Peyer's patch (tissue), 4 donors: ENCODE data around the gene SEL1L3. TPM values are rescaled to one million over a fixed set of nuclear protein-coding genes. Genes with fewer than 3 reads are reported as not detected.

Experiments
- DNase-seq, 3 donors: peaks; one replicate each; pipeline ENCODE4 v3.0.0-alpha.2; 2017 to 2019
- H3K27ac ChIP-seq, 4 donors: fragments of 200-600 bp; sonication (generic); one replicate each; pipeline ENCODE4 v1.5.1; 2016 to 2019
- H3K27me3 ChIP-seq, 2 donors: fragments of 200-600 bp; sonication (generic); one replicate each; pipeline ENCODE4 v1.5.1; 2019
- H3K36me3 ChIP-seq, 3 donors: fragments of 200-600 bp; sonication (generic); one replicate each; pipeline ENCODE4 v1.5.1; 2016 to 2019
- H3K4me1 ChIP-seq, 4 donors: fragments of 200-600 bp; sonication (generic); one replicate each; pipeline ENCODE4 v1.5.1; 2016 to 2019
- H3K4me3 ChIP-seq, 4 donors: fragments of 200-600 bp; sonication (generic); 1 replicate in 3 of 4; 2 replicates in 1 of 4; pipeline ENCODE4 v1.5.1; 2016 to 2019; ENCODE audit warnings: mild to moderate bottlenecking in 1 of 4
- H3K9me3 ChIP-seq, 4 donors: fragments of 200-600 bp; sonication (generic); one replicate each; pipeline ENCODE4 v1.5.1; 2016 to 2019; ENCODE audit warnings: mild to moderate bottlenecking in 1 of 4
- POLR2A ChIP-seq, 2 donors: fragments of 450-650 bp; IDR thresholded peaks; one replicate each; pipeline ENCODE4 v1.5.1; 2017; ENCODE audit warnings: antibody characterized with exemption in 2 of 2, mild to moderate bottlenecking in 2 of 2, moderate library complexity in 2 of 2
- total RNA-seq, 4 donors: library from RNA; depleted of rRNA; stranded (reverse); fragments of >200 nt; gene quantifications; one replicate each; pipeline ENCODE4 v1.1.0, GENCODE V29; 2016
- TF ChIP-seq, protein P1 (sequence below), 6 experiments: fragments of 450-650 bp in 4 of 6; fragments of 200-600 bp in 2 of 6; sonication (generic) in 1 of 6; IDR thresholded peaks; one replicate each; pipeline ENCODE4 v1.5.1; 2017 to 2019; ENCODE audit warnings: antibody characterized with exemption in 6 of 6, mild to moderate bottlenecking in 3 of 6, moderate library complexity in 1 of 6

Gene SEL1L3
- total RNA-seq, 4 donors from 2014 or later, result 91.4 to 194 (median 134) TPM

DNA sequence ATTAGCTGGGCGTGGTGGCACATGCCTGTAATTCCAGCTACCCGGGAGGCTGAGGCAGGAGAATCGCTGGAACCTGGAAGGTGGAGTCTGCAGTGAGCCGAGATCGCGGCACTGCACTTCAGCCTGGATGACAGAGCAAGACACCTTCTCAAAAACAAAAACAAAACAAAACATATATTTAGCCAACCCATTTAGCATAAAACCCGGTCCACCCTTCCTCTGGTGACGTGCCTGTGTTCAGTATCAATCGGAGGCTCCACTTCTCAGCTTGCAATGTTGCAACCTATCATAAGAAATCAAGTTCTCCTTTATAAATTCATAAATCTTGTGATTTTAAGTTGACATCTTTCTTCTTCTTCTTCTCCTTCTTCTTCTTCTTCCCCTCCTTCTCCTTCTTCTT, 133.2 kb downstream of the SEL1L3 start:
- Histone ChIP-seq H3K9me3 (no peaks in the 10 kb centered on the region), H3K4me3 (no peak overlapping the region), H3K27me3 (no peaks in the 10 kb centered on the region), H3K4me1 (no peaks in the 10 kb centered on the region), H3K27ac (no peak overlapping the region), H3K36me3 (no peaks in the 10 kb centered on the region)
- no peak for DNase-seq
- TF ChIP-seq POLR2A (IDR thresholded peaks at IDR 0.05), result no peak
- TF ChIP-seq, protein P1, sequence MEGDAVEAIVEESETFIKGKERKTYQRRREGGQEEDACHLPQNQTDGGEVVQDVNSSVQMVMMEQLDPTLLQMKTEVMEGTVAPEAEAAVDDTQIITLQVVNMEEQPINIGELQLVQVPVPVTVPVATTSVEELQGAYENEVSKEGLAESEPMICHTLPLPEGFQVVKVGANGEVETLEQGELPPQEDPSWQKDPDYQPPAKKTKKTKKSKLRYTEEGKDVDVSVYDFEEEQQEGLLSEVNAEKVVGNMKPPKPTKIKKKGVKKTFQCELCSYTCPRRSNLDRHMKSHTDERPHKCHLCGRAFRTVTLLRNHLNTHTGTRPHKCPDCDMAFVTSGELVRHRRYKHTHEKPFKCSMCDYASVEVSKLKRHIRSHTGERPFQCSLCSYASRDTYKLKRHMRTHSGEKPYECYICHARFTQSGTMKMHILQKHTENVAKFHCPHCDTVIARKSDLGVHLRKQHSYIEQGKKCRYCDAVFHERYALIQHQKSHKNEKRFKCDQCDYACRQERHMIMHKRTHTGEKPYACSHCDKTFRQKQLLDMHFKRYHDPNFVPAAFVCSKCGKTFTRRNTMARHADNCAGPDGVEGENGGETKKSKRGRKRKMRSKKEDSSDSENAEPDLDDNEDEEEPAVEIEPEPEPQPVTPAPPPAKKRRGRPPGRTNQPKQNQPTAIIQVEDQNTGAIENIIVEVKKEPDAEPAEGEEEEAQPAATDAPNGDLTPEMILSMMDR (IDR thresholded peaks at IDR 0.05), result no peak

DNA sequence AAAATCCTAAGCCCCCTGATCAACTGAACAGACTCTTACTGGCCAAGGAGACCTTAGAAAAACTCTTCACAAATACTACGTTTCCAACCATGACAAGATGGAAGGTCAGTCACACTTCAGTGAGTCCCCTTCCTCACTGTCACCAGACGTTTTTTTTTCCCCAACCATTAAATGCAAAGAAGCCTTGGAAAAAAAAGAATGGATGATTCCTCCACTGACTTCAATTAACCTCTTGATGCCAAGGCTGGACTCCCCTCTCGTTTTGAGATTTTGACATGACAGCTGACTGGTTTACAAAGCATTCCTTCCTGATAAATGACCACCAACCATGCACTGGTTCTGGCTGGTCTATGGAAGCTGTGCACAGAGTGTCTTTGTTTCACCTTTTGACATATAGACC, 133.9 kb downstream of the SEL1L3 start:
- DNase-seq, result no peak
- Histone ChIP-seq H3K27me3 (no peaks in the 10 kb centered on the region), H3K4me3 (no peak overlapping the region), H3K9me3 (no peaks in the 10 kb centered on the region), H3K27ac (no peak overlapping the region), H3K36me3 (no peaks in the 10 kb centered on the region), H3K4me1 (no peaks in the 10 kb centered on the region)
- TF ChIP-seq, protein P1 (IDR thresholded peaks at IDR 0.05), result no peak
- no peak for TF ChIP-seq POLR2A (IDR thresholded peaks at IDR 0.05)

DNA sequence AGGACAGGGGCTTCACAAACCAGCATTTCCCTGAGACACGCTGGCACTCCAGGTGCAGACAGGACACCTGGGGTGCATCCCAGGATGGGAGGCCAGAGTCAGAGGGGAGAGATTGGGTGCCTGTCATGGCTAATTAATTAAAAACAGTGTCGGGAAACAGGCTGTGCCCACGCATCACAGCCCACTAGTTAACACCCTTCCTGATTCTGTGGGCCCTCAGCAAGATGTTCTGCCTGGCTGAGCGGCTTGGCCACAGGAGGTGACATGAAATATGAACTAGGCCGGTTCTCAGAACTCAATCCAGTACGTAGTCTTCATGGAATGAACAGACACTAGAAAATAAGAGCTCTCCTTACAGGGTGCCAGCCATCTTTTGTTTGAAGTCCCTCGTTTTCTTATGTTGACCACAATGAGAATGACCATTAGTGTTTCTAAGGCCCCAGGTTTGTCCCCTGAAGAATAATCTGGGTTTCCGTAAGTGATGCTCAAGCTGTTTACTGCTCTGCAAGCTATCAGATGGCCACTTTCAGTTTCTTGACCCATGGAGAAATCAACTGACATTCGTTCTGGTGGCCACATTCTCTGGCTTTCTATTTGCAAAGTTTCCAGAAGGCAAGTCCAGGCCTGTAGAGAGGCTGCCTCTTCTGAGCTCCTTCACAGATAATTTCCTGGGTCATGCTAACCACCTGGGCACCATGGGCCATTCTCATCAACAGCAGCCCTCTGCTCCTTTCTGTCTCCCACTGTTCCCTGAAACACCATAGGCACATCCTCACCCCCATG, 134.9 kb downstream of the SEL1L3 start:
- H3K36me3 ChIP-seq, result no peaks in the 10 kb centered on the region
- TF ChIP-seq POLR2A (IDR thresholded peaks at IDR 0.05), result no peak
- TF ChIP-seq, protein P1 (IDR thresholded peaks at IDR 0.05), result no peak
- no peaks in the 10 kb centered on the region for H3K4me1 ChIP-seq

DNA sequence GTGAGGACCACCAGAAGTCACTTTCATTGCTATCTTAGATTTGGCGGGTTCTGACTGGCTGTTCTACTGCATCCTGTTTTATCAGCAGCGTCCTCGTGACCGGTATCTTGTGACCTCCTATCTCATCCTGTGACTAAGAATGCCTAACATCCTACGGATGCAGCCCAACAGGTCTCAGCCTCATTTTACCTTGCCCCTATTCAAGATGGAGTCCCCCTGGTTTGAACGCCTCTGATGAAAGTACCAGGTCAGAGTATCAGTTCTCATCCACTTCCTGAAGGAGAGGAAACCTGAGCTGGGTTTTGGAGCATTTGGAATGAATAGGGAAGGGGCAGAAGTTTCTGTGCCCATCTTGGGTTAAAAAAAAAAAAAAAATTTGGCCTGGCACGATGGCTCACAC, 136.9 kb downstream of the SEL1L3 start:
- TF ChIP-seq, protein P1 (IDR thresholded peaks at IDR 0.05), result no peak
- no peak for TF ChIP-seq POLR2A (IDR thresholded peaks at IDR 0.05)

More for the DNA sequence above, 134.9 kb downstream of the SEL1L3 start:
- H3K4me3 ChIP-seq, result no peak overlapping the region
- H3K27me3 ChIP-seq, result no peaks in the 10 kb centered on the region
- no peaks in the 10 kb centered on the region for H3K9me3 ChIP-seq
- no peak overlapping the region for H3K27ac ChIP-seq
- DNase-seq, result no peak

DNA sequence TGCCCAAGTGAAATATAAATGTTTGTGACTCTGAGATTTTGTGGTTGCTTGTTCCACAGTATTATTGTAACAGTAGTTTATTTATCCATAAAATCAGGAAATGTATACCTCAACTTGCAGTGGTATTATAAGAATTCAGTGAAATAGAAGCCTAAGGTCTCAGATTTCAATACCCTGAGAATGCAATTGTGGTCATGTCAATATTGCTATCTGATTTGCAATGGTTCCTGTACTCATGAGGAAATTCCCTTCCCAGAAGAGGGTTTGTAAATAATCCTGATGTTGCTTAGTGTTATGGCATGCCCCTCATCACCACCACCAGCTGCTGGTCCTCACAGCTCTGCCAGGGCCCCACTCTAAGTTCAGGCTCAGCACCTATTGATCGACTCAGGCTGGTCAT, 139.4 kb downstream of the SEL1L3 start:
- no peak for TF ChIP-seq POLR2A (IDR thresholded peaks at IDR 0.05)
- TF ChIP-seq, protein P1 (IDR thresholded peaks at IDR 0.05), result no peak
- DNase-seq, result no peak
- H3K36me3 ChIP-seq, result no peaks in the 10 kb centered on the region
- no peaks in the 10 kb centered on the region for H3K27me3 ChIP-seq
- no peaks in the 10 kb centered on the region for H3K4me1 ChIP-seq
- no peak overlapping the region for H3K27ac ChIP-seq
- H3K9me3 ChIP-seq, result no peaks in the 10 kb centered on the region
- H3K4me3 ChIP-seq, result no peak overlapping the region

More for the DNA sequence above, 136.9 kb downstream of the SEL1L3 start:
- no peaks in the 10 kb centered on the region for H3K27me3 ChIP-seq
- no peak overlapping the region for H3K27ac ChIP-seq
- no peaks in the 10 kb centered on the region for H3K4me1 ChIP-seq
- no peaks in the 10 kb centered on the region for H3K36me3 ChIP-seq
- no peaks in the 10 kb centered on the region for H3K9me3 ChIP-seq
- H3K4me3 ChIP-seq, result no peak overlapping the region
- no peak for DNase-seq
